ENCODE measurements around the gene TTYH3. TPM values are rescaled to one million over a fixed set of nuclear protein-coding genes. Genes with fewer than 3 reads are reported as not detected.
A peak's percentile ranks its signal among the peaks of the same experiment; 100 is the strongest.
"Not testable (repeated sequence)": the region's sequence is repeated elsewhere in the genome, so short reads cannot be mapped to it uniquely, and the experiment has no call there.

TTYH3 gene
- total RNA-seq, 1 experiment from 2014 or later, result 20.9 TPM

DNA sequence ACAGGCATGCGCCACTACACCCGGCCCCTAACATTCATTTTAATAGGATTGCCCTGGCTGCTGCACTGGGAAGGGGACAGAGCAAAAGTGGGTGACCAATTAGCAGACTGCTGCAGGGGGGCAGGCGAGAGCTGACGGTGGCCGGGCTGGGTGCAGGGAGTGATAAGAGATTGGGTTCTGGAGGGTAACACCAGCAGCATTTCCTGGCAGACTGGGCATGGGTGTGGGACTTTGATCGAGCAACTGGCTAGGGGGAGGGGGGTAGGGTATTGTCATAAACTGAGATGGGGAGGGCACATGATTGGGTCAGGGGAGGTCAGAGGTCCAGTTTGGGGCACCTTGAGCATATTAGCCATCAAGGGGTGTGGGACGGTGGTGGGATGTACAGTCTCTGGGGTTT is 36.1 kb downstream of the TTYH3 start:
- no peak overlapping the region for H3K4me3 Mint-ChIP-seq (ENCODE audit: unreplicated experiment)
- POLR2A ChIA-PET, result no interaction called here
- no peak overlapping the region for H3K27ac Mint-ChIP-seq (ENCODE audit: low read depth, unreplicated experiment)
- TF ChIP-seq, protein P1, sequence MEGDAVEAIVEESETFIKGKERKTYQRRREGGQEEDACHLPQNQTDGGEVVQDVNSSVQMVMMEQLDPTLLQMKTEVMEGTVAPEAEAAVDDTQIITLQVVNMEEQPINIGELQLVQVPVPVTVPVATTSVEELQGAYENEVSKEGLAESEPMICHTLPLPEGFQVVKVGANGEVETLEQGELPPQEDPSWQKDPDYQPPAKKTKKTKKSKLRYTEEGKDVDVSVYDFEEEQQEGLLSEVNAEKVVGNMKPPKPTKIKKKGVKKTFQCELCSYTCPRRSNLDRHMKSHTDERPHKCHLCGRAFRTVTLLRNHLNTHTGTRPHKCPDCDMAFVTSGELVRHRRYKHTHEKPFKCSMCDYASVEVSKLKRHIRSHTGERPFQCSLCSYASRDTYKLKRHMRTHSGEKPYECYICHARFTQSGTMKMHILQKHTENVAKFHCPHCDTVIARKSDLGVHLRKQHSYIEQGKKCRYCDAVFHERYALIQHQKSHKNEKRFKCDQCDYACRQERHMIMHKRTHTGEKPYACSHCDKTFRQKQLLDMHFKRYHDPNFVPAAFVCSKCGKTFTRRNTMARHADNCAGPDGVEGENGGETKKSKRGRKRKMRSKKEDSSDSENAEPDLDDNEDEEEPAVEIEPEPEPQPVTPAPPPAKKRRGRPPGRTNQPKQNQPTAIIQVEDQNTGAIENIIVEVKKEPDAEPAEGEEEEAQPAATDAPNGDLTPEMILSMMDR (IDR thresholded peaks at IDR 0.05; ENCODE audit: unreplicated experiment), result no peak
- BruUV-seq (replicated peaks), result no TSS peak
- no peak for DNase-seq (ENCODE audit: unreplicated experiment)
- no peaks in the 10 kb centered on the region for H3K9me3 Mint-ChIP-seq (ENCODE audit: unreplicated experiment)
- intact Hi-C loops (cut with micrococcal nuclease), result no loop called here
- CTCF ChIA-PET, result interaction anchor here (0.6 to 1.4 kb wide), 2 partner anchors 13 to 14 kb away, joined by 3 read pairs; no protein-coding TSS in a partner anchor
- no peaks in the 10 kb centered on the region for H3K36me3 Mint-ChIP-seq (ENCODE audit: insufficient read depth, unreplicated experiment)
- H3K27me3 Mint-ChIP-seq (ENCODE audit: insufficient read depth, unreplicated experiment), result peaks cover 36% of the 10 kb centered on the region
- H3K4me1 Mint-ChIP-seq (ENCODE audit: insufficient read depth, unreplicated experiment), result no peaks in the 10 kb centered on the region

DNA sequence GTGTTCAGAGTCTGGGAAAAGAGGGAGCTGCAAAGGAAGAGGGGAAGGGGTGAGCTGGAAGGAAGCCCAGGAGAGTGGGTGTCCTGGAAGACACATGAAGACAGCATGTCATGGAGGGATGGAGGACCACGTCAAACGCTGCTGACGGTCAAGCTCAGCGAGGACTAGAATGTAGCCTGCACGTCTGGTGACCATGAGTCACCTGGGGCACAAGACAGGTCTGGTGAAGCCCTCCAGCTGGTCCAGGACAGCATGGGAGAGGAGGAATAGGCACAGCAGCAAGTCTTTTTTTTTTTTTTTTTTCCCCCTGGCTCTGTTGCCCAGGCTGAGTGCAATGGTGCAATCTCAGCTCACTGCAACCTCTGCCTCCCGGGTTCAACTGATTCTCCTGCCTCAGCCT is 36.6 kb downstream of the TTYH3 start:
- Mint-ChIP-seq H3K27ac (ENCODE audit: low read depth, unreplicated experiment) (no peak overlapping the region), H3K36me3 (ENCODE audit: insufficient read depth, unreplicated experiment) (no peaks in the 10 kb centered on the region), H3K4me1 (ENCODE audit: insufficient read depth, unreplicated experiment) (no peaks in the 10 kb centered on the region), H3K9me3 (ENCODE audit: unreplicated experiment) (no peaks in the 10 kb centered on the region), H3K4me3 (ENCODE audit: unreplicated experiment) (no peak overlapping the region), H3K27me3 (ENCODE audit: insufficient read depth, unreplicated experiment) (peaks cover 36% of the 10 kb centered on the region)
- no peak for DNase-seq (ENCODE audit: unreplicated experiment)
- POLR2A ChIA-PET, result interaction anchor here (0.7 kb wide), 1 partner anchor 58 kb away, joined by 3 read pairs; no protein-coding TSS in a partner anchor
- intact Hi-C loops (cut with micrococcal nuclease), result no loop called here
- TF ChIP-seq, protein P1 (IDR thresholded peaks at IDR 0.05; ENCODE audit: unreplicated experiment), result no peak
- CTCF ChIA-PET, result interaction anchor here (0.6 kb wide), 1 partner anchor 13 kb away, joined by 3 read pairs; no protein-coding TSS in a partner anchor
- no TSS peak for BruUV-seq (replicated peaks)

DNA sequence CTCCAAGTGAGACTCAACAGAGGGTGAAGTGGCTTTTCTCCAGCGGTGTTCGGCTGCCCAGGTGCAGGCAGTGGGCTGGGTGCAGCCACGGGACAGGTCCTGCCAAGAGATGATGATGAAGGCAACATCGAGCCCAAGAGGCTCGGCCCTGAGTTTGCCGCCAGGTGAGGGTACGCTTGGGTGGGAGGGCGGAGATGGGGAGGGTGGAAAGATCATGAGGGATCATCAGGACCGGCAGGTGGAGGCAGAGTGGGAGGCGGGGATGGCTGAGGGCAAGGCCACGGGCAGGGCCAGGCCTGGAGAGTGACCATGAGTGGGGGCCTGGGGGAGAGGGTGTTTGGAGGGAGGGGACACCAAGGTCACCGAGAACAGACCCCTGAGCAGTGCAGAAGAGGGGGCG is 38.4 kb downstream of the TTYH3 start:
- no peak for DNase-seq (ENCODE audit: unreplicated experiment)
- no peak overlapping the region for H3K4me3 Mint-ChIP-seq (ENCODE audit: unreplicated experiment)
- H3K27ac Mint-ChIP-seq (ENCODE audit: low read depth, unreplicated experiment), result no peak overlapping the region
- ChIA-PET POLR2A (interaction anchor here (0.6 kb wide), 2 partner anchors 124 to 127 kb away, joined by 3 read pairs; no protein-coding TSS in a partner anchor), CTCF (interaction anchor here (0.6 to 2.9 kb wide), 13 partner anchors 10 to 1443 kb away, joined by 3 to 16 read pairs (median 4); no protein-coding TSS in a partner anchor)
- TF ChIP-seq, protein P1 (IDR thresholded peaks at IDR 0.05; ENCODE audit: unreplicated experiment), result no peak
- no peaks in the 10 kb centered on the region for H3K4me1 Mint-ChIP-seq (ENCODE audit: insufficient read depth, unreplicated experiment)
- BruUV-seq (replicated peaks), result no TSS peak
- H3K27me3 Mint-ChIP-seq (ENCODE audit: insufficient read depth, unreplicated experiment), result peaks cover 36% of the 10 kb centered on the region
- intact Hi-C loops (cut with micrococcal nuclease), result no loop called here
- no peaks in the 10 kb centered on the region for H3K36me3 Mint-ChIP-seq (ENCODE audit: insufficient read depth, unreplicated experiment)
- H3K9me3 Mint-ChIP-seq (ENCODE audit: unreplicated experiment), result peaks cover 6% of the 10 kb centered on the region

DNA sequence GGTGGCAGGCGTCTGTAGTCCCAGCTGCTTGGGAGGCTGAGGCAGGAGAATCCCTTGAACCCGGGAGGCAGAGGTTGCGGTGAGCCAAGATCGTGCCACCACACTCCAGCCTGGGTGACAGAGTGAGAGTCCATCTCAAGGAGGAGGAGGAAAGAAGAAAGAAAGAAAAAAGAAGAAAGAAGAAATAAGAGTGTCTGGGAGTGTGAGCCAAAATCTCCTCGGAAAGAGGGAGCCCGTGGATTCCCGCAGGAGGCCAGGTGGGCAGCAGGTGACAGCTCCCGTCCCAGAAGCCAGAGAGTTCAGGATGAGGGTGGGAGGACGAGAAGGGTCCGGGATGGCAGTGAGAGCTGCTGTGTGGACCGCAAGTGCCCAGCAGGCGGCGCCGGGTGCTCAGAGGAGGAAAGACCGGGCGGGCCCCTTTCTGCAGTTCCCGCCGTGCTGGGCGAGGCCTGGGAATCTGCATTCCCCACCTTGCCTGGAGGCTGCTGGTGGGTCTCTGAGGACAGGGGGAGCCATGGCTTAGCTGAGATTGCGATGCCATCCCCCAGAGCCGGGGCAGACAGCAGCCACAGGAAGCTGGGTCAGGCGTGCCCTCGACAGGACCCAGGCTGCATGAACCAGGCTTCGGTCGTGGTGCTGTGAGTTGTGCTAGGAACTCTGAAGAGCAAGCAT is 39.1 kb downstream of the TTYH3 start:
- Mint-ChIP-seq H3K4me1 (ENCODE audit: insufficient read depth, unreplicated experiment) (no peaks in the 10 kb centered on the region), H3K27ac (ENCODE audit: low read depth, unreplicated experiment) (no peak overlapping the region), H3K36me3 (ENCODE audit: insufficient read depth, unreplicated experiment) (no peaks in the 10 kb centered on the region), H3K9me3 (ENCODE audit: unreplicated experiment) (peaks cover 6% of the 10 kb centered on the region), H3K4me3 (ENCODE audit: unreplicated experiment) (no peak overlapping the region), H3K27me3 (ENCODE audit: insufficient read depth, unreplicated experiment) (peaks cover 36% of the 10 kb centered on the region)
- ChIA-PET CTCF (interaction anchor here (0.5 to 2.9 kb wide), 18 partner anchors 10 to 1444 kb away, joined by 3 to 16 read pairs (median 4); no protein-coding TSS in a partner anchor), POLR2A (interaction anchor here (0.6 kb wide), 2 partner anchors 124 to 126 kb away, joined by 3 read pairs; no protein-coding TSS in a partner anchor)
- DNase-seq (ENCODE audit: unreplicated experiment), result peak; percentile 61
- TF ChIP-seq, protein P1 (IDR thresholded peaks at IDR 0.05; ENCODE audit: unreplicated experiment), result peak; percentile 91
- BruUV-seq (replicated peaks), result no TSS peak
- intact Hi-C loops (cut with micrococcal nuclease), result no loop called here

DNA sequence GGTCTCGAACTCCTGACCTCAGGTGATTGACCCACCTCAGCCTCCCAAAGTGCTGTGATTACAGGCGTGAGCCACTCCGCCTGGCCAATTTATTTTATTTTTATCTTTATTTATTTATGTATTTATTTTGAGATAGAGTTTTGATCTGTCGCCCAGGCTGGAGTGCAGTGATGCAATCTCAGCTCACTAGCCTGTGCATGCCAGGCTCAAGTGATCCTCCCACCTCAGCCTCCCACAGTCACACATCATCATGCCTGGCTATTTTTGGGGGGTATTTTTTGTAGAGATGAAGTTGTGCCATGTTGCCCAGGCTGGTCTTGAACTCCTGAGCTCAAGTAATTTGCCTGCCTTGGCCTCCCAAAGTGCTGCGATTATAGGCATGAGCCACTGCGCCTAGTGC is 41.4 kb downstream of the TTYH3 start:
- DNase-seq (ENCODE audit: unreplicated experiment); H3K36me3 Mint-ChIP-seq (ENCODE audit: insufficient read depth, unreplicated experiment); H3K9me3 Mint-ChIP-seq (ENCODE audit: unreplicated experiment); H3K4me3 Mint-ChIP-seq (ENCODE audit: unreplicated experiment); H3K27ac Mint-ChIP-seq (ENCODE audit: low read depth, unreplicated experiment); H3K4me1 Mint-ChIP-seq (ENCODE audit: insufficient read depth, unreplicated experiment); intact Hi-C loops (cut with micrococcal nuclease); BruUV-seq (replicated peaks): not testable (repeated sequence)
- peaks cover 18% of the 10 kb centered on the region for H3K27me3 Mint-ChIP-seq (ENCODE audit: insufficient read depth, unreplicated experiment)
- ChIA-PET CTCF (interaction anchor here (0.7 to 0.8 kb wide), 2 partner anchors 8 to 67 kb away, joined by 3 read pairs; no protein-coding TSS in a partner anchor), POLR2A (interaction anchor here (0.7 kb wide), 1 partner anchor 153 kb away, joined by 3 read pairs; no protein-coding TSS in a partner anchor)

All from MCF 10A (cell line).